ENCODE measurements around the gene LRRC56.

Gene LRRC56

GRCh38 chr11:596374-596773, 59.0 kb downstream of the LRRC56 start:
- DNase-seq (no peak), ATAC-seq (replicated peaks) (peak; percentile 77)
- no peaks in the 10 kb centered on the region for H3K27me3 Mint-ChIP-seq
- peak overlapping the region in 1 of 2 donors; percentile 5 for H3K4me3 Mint-ChIP-seq
- H3K27ac Mint-ChIP-seq: peak overlapping the region; percentile 56 to 84
- H3K4me1 Mint-ChIP-seq (ENCODE audit: low read depth in 2 of 2): peaks cover 7 to 10% of the 10 kb centered on the region in 2 donors
- H3K9me3 Mint-ChIP-seq: no peaks in the 10 kb centered on the region
- H3K36me3 Mint-ChIP-seq (ENCODE audit: insufficient read depth): peaks cover 85% of the 10 kb centered on the region

GRCh38 chr11:597166-597725, 59.9 kb downstream of the LRRC56 start:
- Mint-ChIP-seq H3K27me3 (no peaks in the 10 kb centered on the region), H3K9me3 (no peaks in the 10 kb centered on the region), H3K4me3 (peak overlapping the region in 1 of 2 donors; percentile 40), H3K27ac (peak overlapping the region; percentile 56 to 84), H3K4me1 (ENCODE audit: low read depth in 2 of 2) (peaks cover 6 to 9% of the 10 kb centered on the region in 2 donors), H3K36me3 (ENCODE audit: insufficient read depth) (peaks cover 85% of the 10 kb centered on the region)
- no peak for ATAC-seq (replicated peaks)
- no peak for DNase-seq

- no peaks in the 10 kb centered on the region for H3K9me3 Mint-ChIP-seq
- DNase-seq (no peak), ATAC-seq (replicated peaks) (no peak)
- H3K27me3 Mint-ChIP-seq: no peaks in the 10 kb centered on the region
- peaks cover 85% of the 10 kb centered on the region for H3K36me3 Mint-ChIP-seq (ENCODE audit: insufficient read depth)
- peaks cover 4 to 6% of the 10 kb centered on the region in 2 donors for H3K4me1 Mint-ChIP-seq (ENCODE audit: low read depth in 2 of 2)
- H3K4me3 Mint-ChIP-seq: no peak overlapping the region
- H3K27ac Mint-ChIP-seq: peak overlapping the region in 1 of 2 donors; percentile 84
These were observed 60.8 kb downstream of the LRRC56 start for GRCh38 chr11:598005-598680.

- no peaks in the 10 kb centered on the region for H3K27me3 Mint-ChIP-seq
- peaks cover 77% of the 10 kb centered on the region for H3K36me3 Mint-ChIP-seq (ENCODE audit: insufficient read depth)
- peak overlapping the region in 1 of 2 donors; percentile 61 for H3K27ac Mint-ChIP-seq
- ATAC-seq (replicated peaks) (no peak), DNase-seq (no peak)
- H3K4me1 Mint-ChIP-seq (ENCODE audit: low read depth in 2 of 2): peaks cover 1 to 4% of the 10 kb centered on the region in 2 donors
- no peak overlapping the region for H3K4me3 Mint-ChIP-seq
- H3K9me3 Mint-ChIP-seq: no peaks in the 10 kb centered on the region
These were observed 64.4 kb downstream of the LRRC56 start for GRCh38 chr11:601573-602245.

- Mint-ChIP-seq H3K4me1 (ENCODE audit: low read depth in 2 of 2) (peaks cover 0 to 1% of the 10 kb centered on the region in 2 donors), H3K27ac (no peak overlapping the region), H3K36me3 (ENCODE audit: insufficient read depth) (peaks cover 75% of the 10 kb centered on the region), H3K9me3 (no peaks in the 10 kb centered on the region), H3K27me3 (no peaks in the 10 kb centered on the region), H3K4me3 (no peak overlapping the region)
- ATAC-seq (replicated peaks) (no peak), DNase-seq (no peak)
These were observed 65.8 kb downstream of the LRRC56 start for GRCh38 chr11:603154-603553.

Data from effector memory CD8-positive, alpha-beta T cell (primary cell).